A673 (cell line): ENCODE data around the gene TAX1BP1. TPM values are rescaled to one million over a fixed set of nuclear protein-coding genes. Genes with fewer than 3 reads are reported as not detected.

Experiments
- BruUV-seq: library from RNA; stranded (reverse); fragments of 400-500 nt; replicated peaks from 2 replicates; lab custom pipeline; 2021; lab: Mats Ljungman, UMichigan
- CTCF ChIA-PET: fragments of 300-600 bp; sonication (Branson Sonifier 250); formaldehyde crosslinking; loops from one replicate; lab custom pipeline; 2022; ENCODE audit warnings: antibody characterized with exemption; lab: Charles Lee
- POLR2A ChIA-PET: fragments of 300-600 bp; sonication (Branson Sonifier 250); formaldehyde crosslinking; loops from one replicate; lab custom pipeline; 2022; ENCODE audit warnings: antibody characterized with exemption; ENCODE audit not compliant: low non-redundant PET; lab: Charles Lee
- DNase-seq: peaks from one replicate; pipeline ENCODE4 v3.0.0-alpha.2; 2015; ENCODE audit warnings: low spot score
- H3K27ac ChIP-seq: fragments of 200-600 bp; sonication (generic); 2 replicates; pipeline ENCODE4 v1.5.1; 2016; ENCODE audit warnings: mixed run types, low read depth, mild to moderate bottlenecking, mixed read lengths, antibody characterized with exemption, low read length; ENCODE audit not compliant: poor library complexity, severe bottlenecking
- H3K27me3 ChIP-seq: fragments of 200-600 bp; sonication (generic); replicated peaks from 2 replicates; pipeline ENCODE4 v1.6.1; 2017; ENCODE audit warnings: mixed run types, low read depth, mild to moderate bottlenecking, mixed read lengths, antibody characterized with exemption, low read length; ENCODE audit not compliant: insufficient read depth, poor library complexity
- H3K36me3 ChIP-seq: fragments of 200-600 bp; sonication (generic); 2 replicates; pipeline ENCODE4 v1.6.1; 2016; ENCODE audit warnings: mixed run types, mild to moderate bottlenecking, mixed read lengths, antibody characterized with exemption, low read length; ENCODE audit not compliant: insufficient read depth, poor library complexity, severe bottlenecking
- H3K4me1 ChIP-seq: fragments of 200-600 bp; sonication (generic); 2 replicates; pipeline ENCODE4 v1.6.1; 2017; ENCODE audit warnings: mixed run types, mild to moderate bottlenecking, mixed read lengths, antibody characterized with exemption, low read length; ENCODE audit not compliant: insufficient read depth, poor library complexity, severe bottlenecking
- H3K4me3 ChIP-seq: fragments of 200-600 bp; sonication (generic); 2 replicates; pipeline ENCODE4 v1.5.1; 2016; ENCODE audit warnings: low read depth, mixed run types, mild to moderate bottlenecking, mixed read lengths, low read length; ENCODE audit not compliant: poor library complexity, severe bottlenecking
- H3K9me3 ChIP-seq: fragments of 200-600 bp; sonication (generic); 2 replicates; pipeline ENCODE4 v1.6.1; 2016; ENCODE audit warnings: mixed run types, low read depth, mild to moderate bottlenecking, mixed read lengths, antibody characterized with exemption, low read length; ENCODE audit not compliant: poor library complexity, severe bottlenecking
- CTCF ChIP-seq: fragments of 300-800, 200-600 bp; sonication (generic); conservative IDR thresholded peaks from 2 replicates; pipeline ENCODE4 v1.5.1; 2017; ENCODE audit warnings: low read depth, mild to moderate bottlenecking, antibody characterized with exemption, low read length, moderate library complexity, mixed read lengths
- EZH2 ChIP-seq: fragments of 200-600 bp; sonication (generic); IDR thresholded peaks from 2 replicates; pipeline ENCODE4 v1.6.1; 2017; ENCODE audit warnings: borderline replicate concordance, low read depth, mild to moderate bottlenecking, mixed read lengths, antibody characterized with exemption, low read length; ENCODE audit not compliant: poor library complexity, severe bottlenecking
- intact Hi-C: fragments of 100-400 bp; cut with micrococcal nuclease; formaldehyde crosslinking; loops from one replicate; pipeline ENCODE4 v1.10.0; 2022; ENCODE audit not compliant: unreplicated experiment
- total RNA-seq: library from RNA; stranded (reverse); gene quantifications from 2 replicates; pipeline ENCODE4 v1.2.3, GENCODE V29; 2021

Gene TAX1BP1
- total RNA-seq, 1 experiment from 2014 or later, result 54.0 TPM

- CTCF ChIA-PET, result no interaction called here
- DNase-seq, result no peak
- no peaks in the 10 kb centered on the region for H3K27me3 ChIP-seq
- no peak overlapping the region for H3K27ac ChIP-seq
- TF ChIP-seq CTCF, result no peak
- no peak for TF ChIP-seq EZH2
- POLR2A ChIA-PET, result no interaction called here
- H3K9me3 ChIP-seq, result no peaks in the 10 kb centered on the region
- peaks cover 12% of the 10 kb centered on the region for H3K36me3 ChIP-seq
- no peaks in the 10 kb centered on the region for H3K4me1 ChIP-seq
- no peak overlapping the region for H3K4me3 ChIP-seq
- BruUV-seq, result no TSS peak
- intact Hi-C loops, result no loop called here
These were observed 48.5 kb downstream of the TAX1BP1 start for GRCh38 chr7:27788437-27788836.

- H3K27me3 ChIP-seq, result no peaks in the 10 kb centered on the region
- no peak for TF ChIP-seq CTCF
- TF ChIP-seq EZH2, result no peak
- CTCF ChIA-PET, result no interaction called here
- POLR2A ChIA-PET, result no interaction called here
- no peaks in the 10 kb centered on the region for H3K9me3 ChIP-seq
- H3K4me3 ChIP-seq, result no peak overlapping the region
- no peaks in the 10 kb centered on the region for H3K4me1 ChIP-seq
- intact Hi-C loops, result loop anchor here (5.0 kb wide), 1 partner anchor 224 kb away; no protein-coding TSS in a partner anchor
- DNase-seq, result no peak
- BruUV-seq, result no TSS peak
- H3K27ac ChIP-seq, result no peak overlapping the region
- H3K36me3 ChIP-seq, result peaks cover 22% of the 10 kb centered on the region
These were observed 53.8 kb downstream of the TAX1BP1 start for GRCh38 chr7:27793780-27794179.

GRCh38 chr7:27795977-27796376 is 56.0 kb downstream of the TAX1BP1 start:
- H3K4me1 ChIP-seq, result no peaks in the 10 kb centered on the region
- BruUV-seq, result no TSS peak
- no peaks in the 10 kb centered on the region for H3K9me3 ChIP-seq
- DNase-seq, result no peak
- H3K4me3 ChIP-seq, result no peak overlapping the region
- intact Hi-C loops, result no loop called here
- peaks cover 22% of the 10 kb centered on the region for H3K36me3 ChIP-seq
- ChIA-PET CTCF (no interaction called here), POLR2A (no interaction called here)
- no peaks in the 10 kb centered on the region for H3K27me3 ChIP-seq
- H3K27ac ChIP-seq, result no peak overlapping the region
- TF ChIP-seq CTCF (no peak), EZH2 (no peak)
